C1 segment of cervical spinal cord (tissue), 14 donors: ENCODE data around the gene AFAP1L1.

Experiments used
- DNase-seq, 14 donors: peaks; one replicate each; lab custom pipeline; 2025; lab: John Stamatoyannopoulos, UW

Gene AFAP1L1

DNA sequence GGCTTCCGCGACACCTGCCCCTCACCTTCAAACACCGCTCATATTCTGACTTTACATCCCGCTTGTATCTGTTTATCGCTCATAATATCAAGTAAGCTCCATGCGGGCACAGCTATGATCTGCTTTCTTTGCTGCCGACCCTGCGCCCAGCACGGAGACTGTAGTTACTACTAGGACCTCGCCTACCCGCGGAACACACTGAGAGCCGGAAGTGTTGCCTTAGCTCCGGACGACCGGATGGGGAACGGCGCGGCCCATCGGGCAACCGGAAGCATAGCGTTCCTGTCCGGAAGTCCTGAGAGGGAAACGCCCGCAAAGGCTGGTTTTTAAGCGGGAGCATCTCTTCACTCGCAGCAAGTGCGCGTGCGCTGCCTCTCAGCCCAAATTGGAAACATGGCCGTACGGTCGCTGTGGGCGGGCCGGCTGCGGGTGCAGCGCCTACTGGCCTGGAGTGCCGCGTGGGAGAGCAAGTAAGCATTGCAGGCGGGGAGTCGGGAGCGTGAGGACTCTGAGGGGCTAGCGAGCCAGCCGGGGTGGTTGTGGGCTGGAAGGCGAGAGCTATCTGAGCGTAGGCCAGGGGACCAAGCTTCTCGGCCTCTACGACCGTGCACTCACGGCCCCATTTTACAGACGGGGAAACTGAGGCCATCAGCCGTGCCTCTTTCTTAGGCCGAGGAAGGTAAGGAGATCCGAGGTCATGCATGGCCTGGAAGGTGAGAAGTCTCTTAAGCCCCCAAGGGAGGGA is 73.7 kb downstream of the AFAP1L1 start, which contains the start of gene GRPEL2:
TSS of gene GRPEL2 (plus strand) at position 353 of the 745 bp plus-strand sequence. CDS start at position 394, 41 bp downstream.
- DNase-seq: peak; percentile 65 to 96 (median 92)

DNA sequence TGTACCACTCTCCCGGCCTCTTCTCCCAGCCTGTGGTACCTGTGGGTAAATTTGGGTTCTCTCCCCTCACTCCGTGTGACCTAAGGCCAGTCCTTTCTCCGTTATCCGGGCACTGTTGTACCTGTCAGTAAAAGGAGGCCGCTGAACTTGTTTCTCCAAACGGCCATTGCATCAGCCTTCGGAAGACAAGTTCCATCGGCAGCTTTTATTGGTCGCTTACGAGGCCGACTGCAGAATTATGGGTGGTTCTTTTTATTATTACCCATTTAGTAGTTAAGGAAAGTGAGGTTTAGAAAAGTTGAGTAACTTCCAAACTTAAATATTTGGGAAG is 74.2 kb downstream of the AFAP1L1 start:
- DNase-seq: peak in 2 of 14 donors; percentile 37 to 42

DNA sequence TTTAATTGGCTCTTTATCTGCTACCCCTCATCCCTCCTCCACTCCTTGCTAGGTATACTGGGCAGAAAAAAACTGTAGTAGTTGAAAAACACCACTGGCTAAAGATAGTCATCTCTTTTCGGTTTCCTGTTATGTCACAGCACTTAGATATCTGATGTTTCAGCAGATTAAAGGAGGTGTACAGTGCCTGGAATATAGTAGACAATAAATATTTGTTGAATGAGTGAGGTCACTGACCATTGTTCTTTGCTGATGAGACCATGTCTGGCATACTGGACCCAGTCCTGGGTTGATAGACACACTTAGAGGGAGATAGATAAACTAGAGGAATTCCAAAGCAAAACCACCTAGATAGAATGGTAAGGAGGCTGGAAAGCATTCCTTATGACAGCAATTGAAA is 76.9 kb downstream of the AFAP1L1 start:
- DNase-seq: no peak

DNA sequence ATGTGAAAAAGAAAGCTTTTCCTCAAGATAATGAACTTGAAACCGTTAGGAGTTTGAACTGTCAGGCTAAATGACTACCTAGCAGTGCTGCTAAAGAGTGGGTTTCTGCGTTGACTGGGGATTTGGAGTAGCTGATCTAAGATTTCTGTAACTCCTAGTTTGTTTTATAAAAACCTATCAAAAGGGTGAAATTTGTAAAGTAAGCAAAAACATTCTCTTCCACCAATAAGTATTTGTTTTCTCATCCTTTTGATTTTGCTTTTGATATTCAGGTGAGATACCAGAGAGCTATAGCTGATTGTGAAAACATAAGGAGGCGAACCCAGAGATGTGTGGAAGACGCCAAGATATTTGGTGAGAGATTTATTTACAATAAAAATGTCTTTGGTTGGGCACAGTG is 77.7 kb downstream of the AFAP1L1 start:
- no peak for DNase-seq

DNA sequence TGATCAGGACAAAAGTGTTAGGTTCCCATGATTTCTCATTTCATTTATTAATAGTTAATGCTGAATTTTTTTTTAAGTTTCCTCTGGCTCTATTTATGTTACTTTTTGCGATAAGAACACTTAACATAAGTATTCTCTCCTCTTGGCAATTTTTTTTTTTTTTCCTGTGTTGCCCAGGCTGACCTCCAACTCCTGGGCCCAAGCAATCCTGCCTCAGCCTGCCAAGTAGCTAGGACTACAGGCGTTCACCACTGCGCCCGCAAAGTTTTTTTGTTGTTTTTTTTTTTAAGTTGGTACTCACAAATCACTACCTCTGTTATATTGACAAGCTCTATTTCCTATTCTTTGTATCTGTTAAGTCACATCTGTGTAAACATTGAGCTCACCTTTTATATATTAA is 80.5 kb downstream of the AFAP1L1 start:
- no peak for DNase-seq

DNA sequence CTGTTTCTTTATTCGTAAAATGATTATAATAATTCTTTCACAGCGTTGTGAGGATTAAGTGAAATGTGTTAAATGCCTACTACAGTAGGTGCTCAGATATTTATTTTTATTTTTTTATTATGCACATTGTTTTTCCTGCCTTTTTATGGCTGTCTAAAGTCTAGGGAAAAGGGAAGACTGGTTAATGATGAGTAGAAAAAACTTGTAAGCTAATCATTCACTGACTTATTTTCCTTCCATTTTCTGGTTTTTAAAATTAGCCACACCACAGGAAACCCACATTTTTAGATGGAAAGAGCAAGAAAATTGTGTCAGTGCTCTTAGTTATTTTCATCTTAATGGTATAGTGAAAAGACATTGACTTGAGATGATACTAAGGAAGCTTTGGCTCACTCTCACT is 82.3 kb downstream of the AFAP1L1 start:
- DNase-seq: no peak

DNA sequence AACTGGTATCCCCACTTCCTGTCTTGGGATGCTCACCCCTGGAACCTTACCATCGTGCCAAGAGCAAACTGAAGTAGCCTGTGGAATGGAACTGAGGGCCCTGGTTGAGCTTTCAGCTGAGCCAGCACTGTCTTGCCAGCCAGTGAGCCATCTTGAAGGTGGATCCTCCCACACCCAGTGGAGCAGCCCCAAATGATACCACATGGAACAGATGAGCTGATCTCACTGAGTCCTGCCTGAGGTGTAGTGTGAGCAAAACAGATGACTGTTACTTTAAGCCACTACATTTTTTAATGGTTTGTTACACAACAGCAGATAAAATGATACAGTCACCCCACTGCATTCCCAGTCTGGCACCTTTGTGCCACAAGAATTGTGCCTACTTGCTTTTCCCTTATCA is 84.0 kb downstream of the AFAP1L1 start:
- DNase-seq: no peak

DNA sequence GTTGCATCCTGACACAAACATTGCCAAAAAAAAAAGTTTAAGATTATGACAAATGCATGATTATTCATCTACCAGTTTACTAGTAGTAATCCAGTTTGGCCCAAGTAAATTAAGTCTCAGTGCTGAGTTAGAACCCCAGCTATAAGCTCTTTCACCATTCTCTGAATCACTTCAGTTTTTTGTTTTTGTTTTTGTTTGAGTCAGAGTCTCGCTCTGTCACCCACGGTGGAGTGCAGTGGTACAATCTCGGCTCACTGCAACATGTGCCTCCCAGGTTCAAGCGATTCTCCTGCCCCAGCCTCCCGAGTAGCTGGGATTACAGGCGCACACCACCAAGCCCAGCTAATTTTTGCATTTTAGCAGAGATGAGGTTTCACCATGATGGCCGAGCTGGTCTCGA is 84.7 kb downstream of the AFAP1L1 start:
- no peak for DNase-seq

DNA sequence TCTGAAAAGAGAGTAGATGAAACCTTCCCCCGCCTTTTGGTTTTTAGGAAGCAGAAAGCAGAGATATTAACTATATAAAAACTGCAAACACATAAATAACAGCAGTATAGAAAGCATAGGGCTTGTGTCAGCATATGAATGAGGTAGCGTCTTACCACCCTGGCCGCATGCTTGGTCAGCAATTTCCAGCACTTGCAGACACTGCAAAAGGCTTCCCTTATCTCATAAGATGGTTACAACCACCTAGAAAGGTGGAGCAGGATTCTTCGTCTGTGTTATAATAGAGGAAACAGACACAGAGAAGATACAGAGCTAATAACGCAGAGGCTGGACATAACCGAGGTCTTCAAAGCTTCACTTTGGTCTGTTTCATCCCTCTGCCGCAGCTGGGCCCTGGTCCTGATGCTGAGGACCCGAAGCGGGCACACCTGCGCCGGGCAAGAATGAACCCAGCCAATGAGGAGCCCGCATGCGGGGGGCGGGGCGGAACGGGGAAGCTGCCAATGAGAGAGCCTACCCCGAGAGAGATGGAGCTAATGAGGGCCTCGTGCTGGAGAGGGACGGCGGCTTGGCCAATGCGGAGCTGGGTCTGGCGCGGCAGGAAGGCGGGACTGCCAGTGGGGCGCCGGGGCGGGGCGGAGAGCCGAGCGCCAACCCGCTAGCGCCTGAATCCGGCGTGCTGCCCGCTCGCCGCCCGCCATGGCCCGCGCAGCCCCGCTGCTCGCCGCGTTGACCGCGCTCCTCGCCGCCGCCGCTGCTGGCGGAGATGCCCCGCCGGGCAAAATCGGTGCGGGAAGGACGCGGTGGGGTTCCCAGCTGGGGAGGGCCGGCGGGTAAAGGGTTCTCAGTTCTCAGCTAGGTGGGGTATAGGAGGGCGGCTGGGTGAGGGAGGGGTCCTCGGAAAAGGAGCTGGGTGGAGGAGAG is 86.0 kb downstream of the AFAP1L1 start, which contains the start of gene PCYOX1L:
TSS of gene PCYOX1L (plus strand) at position 677 of the 924 bp plus-strand sequence. CDS start at position 700, 23 bp downstream.
- DNase-seq: peak; percentile 68 to 98 (median 92)

DNA sequence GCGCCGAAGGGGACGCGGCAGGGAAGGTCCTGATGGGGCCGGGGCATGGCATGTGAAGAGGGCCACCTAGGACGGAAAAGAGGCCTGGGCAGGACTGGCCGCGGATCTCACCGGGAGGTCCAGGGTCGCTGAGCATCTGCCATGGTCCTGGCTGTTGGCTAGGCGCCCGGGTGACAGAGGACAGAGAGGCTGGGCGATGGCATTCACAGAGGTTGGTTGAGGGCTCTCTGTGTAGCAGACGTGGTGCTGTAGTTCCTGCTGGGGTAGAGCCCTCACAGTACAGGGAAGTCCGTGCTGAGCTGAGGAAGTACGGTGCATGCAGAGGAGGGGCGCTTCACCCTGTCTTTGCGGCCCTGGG is 86.6 kb downstream of the AFAP1L1 start:
- DNase-seq: peak in 8 of 14 donors; percentile 51 to 75 (median 66)

DNA sequence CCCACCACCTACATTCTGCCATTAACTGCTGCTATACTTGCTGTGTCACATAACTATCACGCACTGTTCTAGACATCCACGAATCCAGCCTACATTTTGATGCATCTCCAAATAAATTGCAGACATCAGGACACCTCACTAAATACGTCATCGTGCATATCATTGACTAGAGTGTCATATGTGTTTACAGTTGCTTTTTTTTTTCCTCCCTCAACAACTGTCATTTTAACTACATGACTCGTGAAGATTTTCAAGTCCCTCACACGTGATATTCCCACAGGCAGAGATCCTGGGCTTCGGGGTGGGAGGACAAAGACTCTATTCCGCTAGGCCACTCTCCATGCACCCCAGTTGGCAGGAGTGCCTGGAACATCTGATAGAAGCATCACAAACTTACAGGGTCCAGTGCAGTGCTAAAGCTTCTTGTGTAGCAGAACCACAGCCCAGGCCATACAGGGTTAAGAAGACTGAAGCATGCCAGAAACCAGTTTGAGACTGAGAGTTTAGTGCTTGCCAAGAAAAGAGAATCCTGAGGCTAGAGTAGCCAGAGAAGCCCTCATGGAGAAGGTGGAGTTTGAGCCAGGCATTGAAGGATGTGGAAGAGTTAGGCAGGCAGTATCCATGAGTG is 87.3 kb downstream of the AFAP1L1 start:
- DNase-seq: peak in 5 of 14 donors; percentile 4 to 35 (median 16)

DNA sequence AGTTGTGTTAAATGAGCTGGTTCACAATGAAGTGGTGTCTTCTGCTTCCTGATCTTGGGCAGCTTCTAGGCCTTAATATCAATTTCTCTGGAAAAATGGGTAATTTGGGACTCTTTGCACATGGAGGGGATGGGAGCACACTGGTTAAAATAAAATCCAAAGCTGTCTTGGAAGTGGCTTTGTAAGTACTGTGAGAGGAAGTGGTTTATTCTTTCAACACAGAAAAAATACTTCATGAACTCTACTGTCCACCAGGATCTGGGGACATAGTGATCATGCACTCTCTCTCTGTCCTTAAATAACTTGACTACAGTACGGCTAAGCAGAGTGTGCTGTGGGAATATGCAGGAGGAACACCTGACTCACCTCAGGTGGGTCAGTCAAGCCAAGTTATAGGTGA is 88.6 kb downstream of the AFAP1L1 start:
- no peak for DNase-seq

DNA sequence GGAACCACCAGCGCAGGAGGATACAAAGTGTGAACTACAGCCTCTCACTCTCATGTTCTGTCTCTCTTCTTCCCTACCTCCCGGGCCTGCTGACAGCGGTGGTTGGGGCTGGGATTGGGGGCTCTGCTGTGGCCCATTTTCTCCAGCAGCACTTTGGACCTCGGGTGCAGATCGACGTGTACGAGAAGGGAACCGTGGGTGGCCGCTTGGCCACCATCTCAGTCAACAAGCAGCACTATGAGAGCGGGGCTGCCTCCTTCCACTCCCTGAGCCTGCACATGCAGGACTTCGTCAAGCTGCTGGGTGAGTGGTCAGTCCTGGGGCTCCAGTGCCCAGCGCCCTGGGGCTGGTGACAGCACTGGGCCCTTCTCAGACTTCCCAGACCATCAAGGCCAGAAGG is 90.9 kb downstream of the AFAP1L1 start:
- DNase-seq: no peak

DNA sequence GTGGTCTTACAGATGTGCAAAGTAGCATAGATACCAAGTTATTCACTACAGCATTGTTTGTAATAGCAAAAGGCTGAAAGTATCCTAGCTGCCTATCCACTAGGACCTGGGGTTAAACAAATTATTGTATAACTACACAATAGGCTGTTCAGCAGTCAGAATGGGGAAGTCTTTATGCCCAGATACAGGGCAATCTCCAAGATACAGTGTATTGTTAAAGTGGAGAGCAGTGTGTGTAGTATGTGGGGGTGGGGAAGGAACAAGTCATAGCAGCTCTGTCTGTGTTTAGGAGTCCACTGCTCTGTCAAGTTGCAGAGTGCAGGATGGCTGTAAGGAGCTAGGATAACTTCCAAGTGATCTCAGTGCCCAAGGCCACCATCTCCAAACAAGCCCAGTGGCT is 91.7 kb downstream of the AFAP1L1 start:
- DNase-seq: no peak

DNA sequence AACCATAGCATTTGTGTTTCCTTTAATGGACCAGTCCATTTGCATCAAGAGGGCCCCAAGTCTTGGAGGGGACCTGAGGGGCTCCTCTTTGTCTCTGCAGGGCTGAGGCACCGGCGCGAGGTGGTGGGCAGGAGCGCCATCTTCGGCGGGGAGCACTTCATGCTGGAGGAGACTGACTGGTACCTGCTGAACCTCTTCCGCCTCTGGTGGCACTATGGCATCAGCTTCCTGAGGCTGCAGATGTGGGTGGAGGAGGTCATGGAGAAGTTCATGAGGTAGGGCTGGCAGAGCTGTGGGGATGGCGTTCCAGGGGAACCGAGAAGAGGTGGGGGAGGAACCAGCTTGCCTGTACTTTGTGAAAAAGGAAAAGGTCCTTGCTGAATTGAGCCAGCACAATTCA is 92.3 kb downstream of the AFAP1L1 start:
- no peak for DNase-seq

DNA sequence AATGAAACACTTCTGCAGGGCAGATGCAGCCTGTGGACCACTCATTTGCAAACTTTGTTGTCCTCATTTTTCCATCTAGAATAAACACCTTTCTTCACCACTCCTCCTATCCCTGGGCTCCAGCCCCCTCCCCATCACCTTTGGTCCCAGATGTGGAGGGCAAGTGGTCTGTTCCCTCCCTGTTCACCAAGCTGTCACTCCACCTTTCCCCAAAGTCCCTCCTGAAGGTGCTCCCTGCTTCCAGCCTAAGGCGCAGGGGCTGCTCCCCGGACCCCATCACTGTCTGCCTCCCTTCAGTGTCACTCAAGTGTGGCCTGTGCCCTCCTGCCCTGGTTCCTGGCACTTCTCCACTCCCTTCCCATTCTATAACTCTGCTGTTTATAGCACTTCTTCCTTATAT is 93.1 kb downstream of the AFAP1L1 start:
- DNase-seq: no peak

DNA sequence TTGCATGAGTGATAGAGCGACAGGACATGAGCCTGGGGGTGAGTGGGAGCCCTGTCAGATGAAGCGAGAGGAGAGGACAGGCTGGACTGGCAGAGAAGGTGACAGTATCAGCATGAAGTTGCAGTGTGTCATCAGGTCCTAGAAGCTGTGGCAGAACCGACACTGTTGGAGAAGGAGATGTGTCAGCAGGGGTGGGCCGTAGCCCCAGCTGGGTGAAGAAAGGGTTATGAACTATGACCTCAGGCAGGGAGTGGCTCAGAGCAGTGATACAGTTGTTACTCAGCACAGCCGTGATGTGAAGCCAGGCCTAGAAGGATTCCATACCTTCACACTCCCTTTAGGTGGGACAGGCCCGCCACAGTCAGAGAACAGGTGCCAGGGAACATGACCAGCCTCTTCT is 93.8 kb downstream of the AFAP1L1 start:
- no peak for DNase-seq

DNA sequence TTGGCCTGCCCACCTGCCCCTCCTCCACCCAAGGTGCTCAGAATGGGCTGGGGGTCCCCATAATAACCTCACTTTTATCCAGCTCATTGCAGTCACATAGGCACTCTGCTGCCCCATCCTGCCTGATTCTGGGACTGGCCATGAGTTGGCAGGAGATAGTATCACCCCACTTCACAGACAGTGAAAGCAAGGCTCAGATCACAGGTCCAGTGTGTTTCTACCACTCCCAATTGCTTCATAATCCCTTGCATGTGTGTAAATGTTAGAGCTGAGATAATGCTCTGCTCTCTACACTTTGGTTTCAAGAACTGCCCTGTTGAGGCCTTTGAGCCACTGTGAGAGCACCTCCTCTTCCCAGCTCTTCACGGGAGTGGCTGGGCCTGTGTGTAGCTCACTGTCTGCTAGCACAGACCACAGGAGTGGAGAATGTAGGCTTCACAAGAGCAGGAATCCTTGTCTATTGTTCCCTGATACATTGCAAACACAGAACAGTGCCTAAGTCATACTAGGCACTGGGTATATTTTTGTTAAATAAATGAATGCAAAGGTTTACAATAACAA is 94.6 kb downstream of the AFAP1L1 start:
- no peak for DNase-seq

DNA sequence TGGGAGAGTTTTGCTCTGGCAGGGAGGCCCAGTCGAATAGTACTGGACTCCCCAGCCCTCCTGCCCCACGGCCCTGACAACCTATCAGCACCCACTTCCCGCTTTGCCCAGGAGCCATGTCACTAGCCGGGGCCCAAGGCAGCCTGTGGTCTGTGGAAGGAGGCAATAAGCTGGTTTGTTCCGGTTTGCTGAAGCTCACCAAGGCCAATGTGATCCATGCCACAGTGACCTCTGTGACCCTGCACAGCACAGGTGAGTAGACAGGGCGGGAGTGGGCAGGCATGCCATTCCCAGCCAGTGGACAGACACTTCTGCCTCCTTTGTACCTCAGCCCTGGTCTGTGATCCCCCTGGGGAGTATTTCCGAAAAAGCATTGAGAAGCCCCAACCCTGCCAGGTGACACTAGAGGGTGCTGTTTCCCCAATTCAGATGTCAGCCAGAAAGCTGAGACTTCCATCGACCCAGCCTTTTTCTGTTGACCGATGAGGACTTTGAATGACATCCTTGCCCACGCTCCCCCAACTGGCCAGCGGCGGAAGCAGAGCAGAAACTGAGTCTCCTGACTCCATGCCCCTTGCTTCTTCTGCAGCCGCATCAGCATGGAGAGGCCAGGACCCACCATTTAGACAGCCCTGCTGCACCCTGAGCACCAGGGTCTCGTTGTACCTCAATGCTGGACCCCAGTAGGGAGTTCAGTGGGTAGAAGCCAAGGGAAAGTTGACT is 95.8 kb downstream of the AFAP1L1 start:
- peak in 8 of 14 donors; percentile 12 to 26 (median 18) for DNase-seq

DNA sequence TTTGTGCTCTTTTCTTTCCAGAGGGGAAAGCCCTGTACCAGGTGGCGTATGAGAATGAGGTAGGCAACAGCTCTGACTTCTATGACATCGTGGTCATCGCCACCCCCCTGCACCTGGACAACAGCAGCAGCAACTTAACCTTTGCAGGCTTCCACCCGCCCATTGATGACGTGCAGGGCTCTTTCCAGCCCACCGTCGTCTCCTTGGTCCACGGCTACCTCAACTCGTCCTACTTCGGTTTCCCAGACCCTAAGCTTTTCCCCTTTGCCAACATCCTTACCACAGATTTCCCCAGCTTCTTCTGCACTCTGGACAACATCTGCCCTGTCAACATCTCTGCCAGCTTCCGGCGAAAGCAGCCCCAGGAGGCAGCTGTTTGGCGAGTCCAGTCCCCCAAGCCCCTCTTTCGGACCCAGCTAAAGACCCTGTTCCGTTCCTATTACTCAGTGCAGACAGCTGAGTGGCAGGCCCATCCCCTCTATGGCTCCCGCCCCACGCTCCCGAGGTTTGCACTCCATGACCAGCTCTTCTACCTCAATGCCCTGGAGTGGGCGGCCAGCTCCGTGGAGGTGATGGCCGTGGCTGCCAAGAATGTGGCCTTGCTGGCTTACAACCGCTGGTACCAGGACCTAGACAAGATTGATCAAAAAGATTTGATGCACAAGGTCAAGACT is 96.5 kb downstream of the AFAP1L1 start:
- no peak for DNase-seq

DNA sequence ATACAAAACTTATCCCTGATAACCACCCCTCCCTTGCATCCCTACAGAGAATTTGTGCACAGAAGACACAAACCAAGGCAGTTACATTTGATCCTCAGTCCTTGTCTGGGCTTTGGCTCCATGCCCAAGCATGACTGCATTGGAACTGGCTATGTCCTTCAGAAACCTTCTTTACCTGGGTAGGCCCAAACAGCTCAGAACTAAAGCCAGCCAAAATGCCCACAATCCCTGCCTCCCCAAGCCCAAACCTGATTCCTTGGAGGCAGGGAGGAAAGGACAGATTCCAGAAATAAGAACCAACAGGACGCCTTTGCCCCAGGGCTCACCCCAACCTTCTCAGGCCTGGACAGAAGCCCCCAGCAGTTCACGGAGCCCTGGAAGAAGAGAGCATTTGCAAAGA is 99.2 kb downstream of the AFAP1L1 start:
- DNase-seq: no peak
